DOHH2 (cell line): ENCODE results near the gene PACSIN1.

ENCODE experiments used
- EZH2phosphoT487 ChIP-seq: fragments of 200-600 bp; sonication (generic); IDR thresholded peaks from 2 replicates; pipeline ENCODE4 v1.6.1; 2017; ENCODE audit warnings: borderline replicate concordance, mild to moderate bottlenecking, antibody characterized with exemption, low read length, moderate library complexity, mixed read lengths
- TF ChIP-seq, protein P1 (sequence below): fragments of 200-600 bp; sonication (generic); IDR thresholded peaks from one replicate; pipeline ENCODE4 v1.5.1; 2014; ENCODE audit warnings: antibody characterized with exemption, mild to moderate bottlenecking, low read depth, low read length; ENCODE audit not compliant: poor library complexity, severe bottlenecking

DNA sequence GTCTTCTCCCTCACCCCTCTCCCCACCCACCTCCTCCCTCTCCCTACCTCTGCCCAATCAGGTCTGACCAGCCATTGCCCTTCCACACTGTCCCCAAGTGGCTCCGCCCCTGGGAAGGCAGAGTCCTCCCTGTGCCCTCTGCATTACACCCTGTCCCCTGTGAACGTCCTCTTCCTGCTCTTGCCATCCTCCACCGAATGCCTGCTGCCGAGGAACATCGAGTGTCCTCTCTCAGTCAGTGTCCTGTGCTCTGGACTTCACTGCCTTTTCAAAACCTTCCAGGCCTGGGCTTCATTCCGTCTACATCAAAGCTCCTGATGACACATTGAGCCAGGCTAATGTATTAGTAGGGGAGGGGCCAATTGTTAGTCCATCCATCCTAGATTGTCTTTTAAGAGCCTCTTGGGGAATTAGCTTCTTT is 3.3 kb upstream of the PACSIN1 start:
- TF ChIP-seq, protein P1, sequence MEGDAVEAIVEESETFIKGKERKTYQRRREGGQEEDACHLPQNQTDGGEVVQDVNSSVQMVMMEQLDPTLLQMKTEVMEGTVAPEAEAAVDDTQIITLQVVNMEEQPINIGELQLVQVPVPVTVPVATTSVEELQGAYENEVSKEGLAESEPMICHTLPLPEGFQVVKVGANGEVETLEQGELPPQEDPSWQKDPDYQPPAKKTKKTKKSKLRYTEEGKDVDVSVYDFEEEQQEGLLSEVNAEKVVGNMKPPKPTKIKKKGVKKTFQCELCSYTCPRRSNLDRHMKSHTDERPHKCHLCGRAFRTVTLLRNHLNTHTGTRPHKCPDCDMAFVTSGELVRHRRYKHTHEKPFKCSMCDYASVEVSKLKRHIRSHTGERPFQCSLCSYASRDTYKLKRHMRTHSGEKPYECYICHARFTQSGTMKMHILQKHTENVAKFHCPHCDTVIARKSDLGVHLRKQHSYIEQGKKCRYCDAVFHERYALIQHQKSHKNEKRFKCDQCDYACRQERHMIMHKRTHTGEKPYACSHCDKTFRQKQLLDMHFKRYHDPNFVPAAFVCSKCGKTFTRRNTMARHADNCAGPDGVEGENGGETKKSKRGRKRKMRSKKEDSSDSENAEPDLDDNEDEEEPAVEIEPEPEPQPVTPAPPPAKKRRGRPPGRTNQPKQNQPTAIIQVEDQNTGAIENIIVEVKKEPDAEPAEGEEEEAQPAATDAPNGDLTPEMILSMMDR = no peak
- TF ChIP-seq EZH2phosphoT487 = no peak
